DND-41 (cell line): ENCODE results near the gene UBASH3B.

ENCODE experiments used
- ATAC-seq: fragments of 200-7000 bp; cut with Tn5 transposase; 3 replicates; pipeline ENCODE4 v1.9.1; 2021; ENCODE audit warnings: low read depth; ENCODE audit not compliant: insufficient read depth
- DNase-seq: peaks from one replicate; pipeline ENCODE4 v3.0.0-alpha.2; 2020
- H2AFZ ChIP-seq: 2 replicates; pipeline ENCODE4 v1.6.0; 2012; ENCODE audit warnings: low read depth, low read length
- H3K27ac ChIP-seq: 2 replicates; pipeline ENCODE4 v1.5.1; 2012; ENCODE audit warnings: low read length, inconsistent platforms
- H3K27me3 ChIP-seq: fragments of 200-600 bp; sonication (generic); 2 replicates; pipeline ENCODE4 v1.6.0; 2012; ENCODE audit warnings: low read length, mild to moderate bottlenecking, inconsistent platforms; ENCODE audit not compliant: insufficient read depth, poor library complexity
- H3K36me3 ChIP-seq: 2 replicates; pipeline ENCODE4 v1.5.1; 2012; ENCODE audit warnings: low read length, inconsistent platforms; ENCODE audit not compliant: insufficient read depth
- H3K4me1 ChIP-seq: 2 replicates; pipeline ENCODE4 v1.5.1; 2012; ENCODE audit warnings: mild to moderate bottlenecking, low read length; ENCODE audit not compliant: insufficient read depth
- H3K4me2 ChIP-seq: 2 replicates; pipeline ENCODE4 v1.6.0; 2012; ENCODE audit warnings: mild to moderate bottlenecking, moderate library complexity, low read length, inconsistent platforms; ENCODE audit not compliant: insufficient read depth
- H3K4me3 ChIP-seq, 2 experiments: fragments of 200-600 bp in 1 of 2; shearing (Covaris generic) in 1 of 2; 2 replicates each; pipeline ENCODE4 v1.5.1; 2012 to 2016; ENCODE audit warnings: inconsistent platforms in 2 of 2, low read length in 2 of 2, mild to moderate bottlenecking in 2 of 2, low read depth in 1 of 2, moderate library complexity in 1 of 2
- H3K79me2 ChIP-seq: 2 replicates; pipeline ENCODE4 v1.6.0; 2012; ENCODE audit warnings: low read length, inconsistent platforms; ENCODE audit not compliant: insufficient read depth
- H3K9ac ChIP-seq: 2 replicates; pipeline ENCODE4 v1.6.0; 2012; ENCODE audit warnings: low read depth, mild to moderate bottlenecking, inconsistent platforms, low read length, moderate library complexity
- H3K9me3 ChIP-seq: 2 replicates; pipeline ENCODE4 v1.5.1; 2012; ENCODE audit warnings: low read length, moderate library complexity, mild to moderate bottlenecking, inconsistent platforms; ENCODE audit not compliant: insufficient read depth, severe bottlenecking
- H4K20me1 ChIP-seq: 2 replicates; pipeline ENCODE4 v1.6.0; 2012; ENCODE audit warnings: low read length; ENCODE audit not compliant: insufficient read depth
- CTCF ChIP-seq: IDR thresholded peaks from 2 replicates; pipeline ENCODE4 v1.5.1; 2012; ENCODE audit warnings: borderline replicate concordance, low read length, moderate library complexity, mild to moderate bottlenecking; ENCODE audit not compliant: poor library complexity, severe bottlenecking; ENCODE audit errors: extremely low read depth
- EZH2 ChIP-seq: IDR thresholded peaks from 3 replicates; pipeline ENCODE4 v1.6.1; 2012; ENCODE audit warnings: borderline replicate concordance, low read depth, mild to moderate bottlenecking, moderate library complexity, low read length, inconsistent platforms; ENCODE audit not compliant: severe bottlenecking

UBASH3B gene

GRCh38 chr11:122721964-122722266 is 66.4 kb downstream of the UBASH3B start:
- Histone ChIP-seq H3K9me3 (no peaks in the 10 kb centered on the region), H3K36me3 (no peaks in the 10 kb centered on the region; the same call in 1 of the 2 replicates), H3K9ac (peak overlapping the region; percentile 55), H3K4me2 (peak overlapping the region; percentile 27), H3K4me1 (peaks cover 98% of the 10 kb centered on the region), H3K27ac (peak overlapping the region; percentile 99), H4K20me1 (no peaks in the 10 kb centered on the region), H2AFZ (no peak overlapping the region), H3K4me3 (no peak overlapping the region), H3K27me3 (no peaks in the 10 kb centered on the region), H3K79me2 (peaks cover 87% of the 10 kb centered on the region)
- TF ChIP-seq CTCF (no peak), EZH2 (no peak)
- peak; percentile 56 for ATAC-seq
- peak; percentile 72 for DNase-seq

GRCh38 chr11:122723106-122723505 is 67.6 kb downstream of the UBASH3B start:
- no peak overlapping the region for H2AFZ ChIP-seq
- H4K20me1 ChIP-seq: no peaks in the 10 kb centered on the region
- peak overlapping the region; percentile 49 for H3K4me2 ChIP-seq
- DNase-seq (no peak), ATAC-seq (no peak)
- H3K27ac ChIP-seq: peak overlapping the region; percentile 99
- H3K9me3 ChIP-seq: no peaks in the 10 kb centered on the region
- H3K79me2 ChIP-seq: peaks cover 88% of the 10 kb centered on the region
- H3K27me3 ChIP-seq: no peaks in the 10 kb centered on the region
- no peak for TF ChIP-seq EZH2
- no peak for TF ChIP-seq CTCF
- H3K36me3 ChIP-seq: no peaks in the 10 kb centered on the region; the same call in 1 of the 2 replicates
- peak overlapping the region; percentile 55 for H3K9ac ChIP-seq
- H3K4me3 ChIP-seq: peak overlapping the region in 1 of 2 experiments; percentile 23; a peak in 1 of 4 replicates
- H3K4me1 ChIP-seq: peaks cover 98% of the 10 kb centered on the region

- H3K9me3 ChIP-seq: no peaks in the 10 kb centered on the region
- H3K27me3 ChIP-seq: no peaks in the 10 kb centered on the region
- peak overlapping the region; percentile 55 for H3K9ac ChIP-seq
- peak overlapping the region in 1 of 2 experiments; percentile 23; a peak in 1 of 4 replicates for H3K4me3 ChIP-seq
- no peak for TF ChIP-seq CTCF
- TF ChIP-seq EZH2: no peak
- H4K20me1 ChIP-seq: no peaks in the 10 kb centered on the region
- peaks cover 98% of the 10 kb centered on the region for H3K4me1 ChIP-seq
- H3K27ac ChIP-seq: peak overlapping the region; percentile 99
- H2AFZ ChIP-seq: no peak overlapping the region
- DNase-seq (peak; percentile 78), ATAC-seq (peak; percentile 53)
- peaks cover 88% of the 10 kb centered on the region for H3K79me2 ChIP-seq
- H3K4me2 ChIP-seq: peak overlapping the region; percentile 49
- no peaks in the 10 kb centered on the region for H3K36me3 ChIP-seq
Observed at GRCh38 chr11:122723576-122723975, 68.1 kb downstream of the UBASH3B start.
